ENCODE data around the gene SIRPD. TPM values are rescaled to one million over a fixed set of nuclear protein-coding genes. Genes with fewer than 3 reads are reported as not detected.
"Not testable (repeated sequence)": the region's sequence is repeated elsewhere in the genome, so short reads cannot be mapped to it uniquely, and the experiment has no call there.

SIRPD gene
- total RNA-seq, 1 donor from 2014 or later: not detected

DNA sequence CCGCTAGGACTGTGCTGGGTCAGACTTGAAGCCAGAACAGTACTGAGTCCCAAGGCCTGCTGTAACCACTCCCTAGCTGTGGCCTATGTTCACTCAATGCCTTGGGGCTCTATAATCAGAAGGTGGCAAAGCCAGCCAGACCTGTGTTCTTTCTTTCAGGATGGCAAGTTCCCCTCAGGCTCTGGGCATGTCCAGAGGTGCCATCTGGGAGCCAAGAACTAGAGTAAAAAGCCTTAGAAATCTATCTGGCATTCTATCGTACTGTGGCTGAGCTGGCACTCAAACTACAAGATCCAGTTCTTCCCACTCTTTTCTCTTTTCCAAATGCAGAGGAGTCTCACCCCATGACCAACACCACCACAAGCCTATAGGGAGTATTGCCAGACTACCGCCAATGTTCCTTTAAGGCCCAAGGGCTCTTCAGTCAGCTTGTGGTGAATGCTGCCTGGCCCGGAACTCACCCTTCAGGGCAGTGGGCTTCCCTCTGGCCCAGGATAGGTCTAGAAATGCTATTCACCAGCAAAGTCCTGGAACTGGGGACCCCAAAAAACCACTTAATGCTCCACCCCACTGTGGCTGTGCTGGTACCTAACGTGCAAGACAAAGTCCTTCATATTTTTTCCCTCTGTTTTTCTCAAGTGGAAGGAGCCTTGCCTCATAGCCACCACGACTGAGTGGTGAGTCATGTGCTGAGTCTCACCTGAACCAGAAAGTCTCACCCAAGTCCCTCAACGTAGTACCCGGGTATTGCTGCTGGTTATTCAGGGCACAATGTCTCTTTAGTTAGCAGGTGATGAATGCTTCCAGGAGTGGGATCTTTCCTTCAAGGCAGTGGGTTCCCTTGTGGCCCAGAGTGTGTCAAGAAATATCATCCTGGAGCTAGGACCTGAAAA, 57.7 kb downstream of the SIRPD start:
- FAIRE-seq (no peak), DNase-seq (ENCODE audit: low spot score in 2 of 2) (no peak)

DNA sequence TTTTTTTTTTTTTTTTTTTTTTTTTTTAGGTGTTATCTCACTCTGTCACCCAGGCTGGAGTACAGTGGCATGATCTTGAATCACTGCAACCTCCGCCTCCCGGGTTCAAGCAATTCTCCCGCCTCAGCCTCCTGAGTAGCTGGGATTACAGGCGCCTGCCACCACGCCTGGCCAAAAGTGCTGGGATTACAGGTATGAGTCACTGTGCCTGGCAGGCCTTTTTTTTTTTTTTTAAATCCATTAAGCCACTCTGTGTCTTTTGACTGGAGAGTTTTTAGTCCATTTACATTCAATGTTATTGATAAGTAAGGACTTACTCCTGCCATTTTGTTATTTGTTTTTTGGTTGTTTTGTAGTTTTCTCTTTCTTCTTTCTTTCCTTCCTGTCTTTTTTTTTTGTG, 60.1 kb downstream of the SIRPD start:
- not testable (repeated sequence) for DNase-seq (ENCODE audit: low spot score in 2 of 2); FAIRE-seq

DNA sequence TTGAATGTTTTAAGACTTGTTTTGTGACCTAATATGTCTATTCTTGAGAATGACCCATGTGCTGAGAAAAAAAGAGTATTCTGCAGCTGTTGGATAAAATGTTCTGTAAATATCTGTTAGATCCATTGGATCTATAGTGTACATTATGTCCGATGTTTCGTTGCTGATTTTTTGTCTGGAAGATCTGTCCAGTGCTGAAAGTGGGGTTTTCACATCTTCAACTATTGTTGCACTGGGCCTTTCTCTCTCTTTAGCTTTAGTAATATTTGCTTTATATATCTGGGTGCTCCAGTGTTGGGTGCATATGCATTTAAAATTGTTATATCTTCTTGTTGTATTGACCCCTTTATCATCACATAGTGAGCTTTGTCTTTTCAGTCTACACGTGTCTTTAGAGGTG, 60.6 kb downstream of the SIRPD start:
- FAIRE-seq (no peak), DNase-seq (ENCODE audit: low spot score in 2 of 2) (no peak)

DNA sequence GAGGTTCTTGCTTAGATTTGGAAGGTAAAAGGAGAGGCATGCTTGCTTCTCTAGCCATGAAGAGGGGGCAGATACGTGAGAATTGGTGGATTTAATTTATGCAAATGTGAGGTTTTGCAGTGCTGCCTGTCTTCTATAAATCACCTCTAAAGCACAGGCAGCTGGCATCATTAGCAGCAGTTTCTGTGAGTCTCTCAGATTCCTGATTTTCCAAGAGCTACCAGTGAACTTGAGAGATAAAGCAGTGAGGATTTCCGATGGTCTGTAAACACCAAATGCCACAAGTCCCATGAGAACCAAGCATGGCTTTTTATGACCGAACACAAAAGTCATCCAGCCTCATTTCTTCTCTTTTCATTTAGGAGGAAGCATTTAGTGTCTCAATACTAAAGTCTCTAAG, 63.1 kb downstream of the SIRPD start:
- FAIRE-seq (no peak), DNase-seq (ENCODE audit: low spot score in 2 of 2) (no peak)

DNA sequence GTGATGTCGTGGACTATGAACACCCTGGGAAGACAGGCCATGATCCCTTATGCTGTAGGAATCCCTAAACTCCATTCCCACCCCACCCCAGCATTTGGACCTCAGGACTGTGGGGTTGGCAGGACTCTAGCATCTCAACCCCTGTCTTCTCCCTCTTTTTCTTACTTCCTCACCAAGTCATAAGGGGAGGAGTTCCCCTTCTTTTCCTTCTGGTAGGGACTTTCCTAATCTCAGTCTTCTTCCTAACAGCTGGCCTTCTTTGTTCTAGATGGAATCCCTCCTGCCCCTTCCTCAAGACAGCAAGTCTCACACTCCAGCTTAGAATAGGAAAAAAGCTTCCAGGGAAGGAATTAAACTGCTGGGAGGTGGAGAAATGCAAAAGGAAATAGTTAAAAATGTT, 64.0 kb downstream of the SIRPD start:
- DNase-seq (ENCODE audit: low spot score in 2 of 2): no peak
- FAIRE-seq: no peak

DNA sequence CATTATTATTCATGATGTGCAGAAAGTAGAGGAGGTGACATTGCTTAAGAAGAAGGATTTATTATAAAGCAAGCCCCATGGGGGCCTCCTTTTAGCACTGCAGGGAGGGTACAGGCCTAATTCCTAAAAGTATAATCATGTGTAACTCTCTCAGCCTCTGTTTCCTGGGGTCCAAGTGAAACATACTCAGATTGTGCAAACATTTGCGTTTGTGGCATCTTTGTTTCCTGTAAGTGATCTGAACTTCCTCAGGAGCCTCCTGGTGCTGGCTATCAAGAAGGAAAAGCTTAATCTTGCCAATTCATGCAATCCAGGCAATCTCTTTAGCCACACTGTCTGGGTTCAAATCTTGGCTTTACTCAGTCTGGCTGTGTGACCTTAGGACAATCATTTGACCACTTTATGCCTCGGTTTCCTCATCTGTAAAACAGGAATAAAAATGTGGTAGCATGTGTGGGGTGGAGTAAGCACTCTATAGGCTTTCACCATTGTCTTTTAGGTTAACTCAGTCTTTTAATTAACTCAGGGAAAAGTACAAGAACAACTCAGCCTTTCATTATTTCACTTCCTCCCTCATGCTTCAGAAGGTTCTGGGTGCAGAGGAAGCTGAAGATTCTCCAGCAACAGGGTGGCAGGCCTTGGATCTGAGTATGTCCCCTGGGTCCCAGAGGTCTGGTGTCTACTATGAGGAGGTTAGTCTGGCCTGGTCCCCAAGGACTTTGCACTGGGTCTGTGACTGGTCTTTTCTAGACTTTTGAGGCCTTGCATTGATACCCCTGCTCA, 65.5 kb downstream of the SIRPD start:
- DNase-seq (ENCODE audit: low spot score in 2 of 2) (no peak), FAIRE-seq (no peak)

DNA sequence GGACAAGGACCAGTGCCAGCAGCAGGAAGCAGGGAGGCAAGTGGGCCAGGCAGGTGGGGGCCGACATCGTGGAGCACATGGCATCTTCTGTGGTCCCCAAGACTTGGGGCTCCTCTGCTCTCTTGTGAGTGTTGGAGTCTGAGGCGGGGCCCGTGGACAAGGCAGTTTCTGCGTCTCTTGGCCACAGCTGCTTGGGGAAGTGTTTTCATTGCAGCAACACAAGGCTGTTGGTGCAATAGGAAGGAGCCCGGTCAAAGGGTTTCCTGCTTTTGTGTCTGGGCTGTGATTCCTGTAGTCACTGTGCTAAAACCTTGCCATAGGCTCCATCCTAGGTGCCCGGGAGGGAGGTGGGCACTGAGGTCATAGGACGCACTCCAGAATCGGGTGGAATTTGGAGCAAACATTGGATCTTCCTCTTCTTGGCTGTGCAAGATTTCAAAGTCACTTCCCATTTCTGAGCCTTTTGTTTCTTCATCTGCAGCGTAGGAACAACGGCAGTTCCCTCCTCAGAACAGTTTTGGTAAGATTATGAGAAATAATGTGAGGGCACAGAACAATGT, 66.1 kb downstream of the SIRPD start, which contains the start of gene SIRPB2:
Gene SIRPB2 (minus strand): TSS at position 140 of the 560 bp plus-strand sequence. CDS start 61 bp downstream, at position 79.
- DNase-seq (ENCODE audit: low spot score in 2 of 2): no peak
- FAIRE-seq: no peak

DNA sequence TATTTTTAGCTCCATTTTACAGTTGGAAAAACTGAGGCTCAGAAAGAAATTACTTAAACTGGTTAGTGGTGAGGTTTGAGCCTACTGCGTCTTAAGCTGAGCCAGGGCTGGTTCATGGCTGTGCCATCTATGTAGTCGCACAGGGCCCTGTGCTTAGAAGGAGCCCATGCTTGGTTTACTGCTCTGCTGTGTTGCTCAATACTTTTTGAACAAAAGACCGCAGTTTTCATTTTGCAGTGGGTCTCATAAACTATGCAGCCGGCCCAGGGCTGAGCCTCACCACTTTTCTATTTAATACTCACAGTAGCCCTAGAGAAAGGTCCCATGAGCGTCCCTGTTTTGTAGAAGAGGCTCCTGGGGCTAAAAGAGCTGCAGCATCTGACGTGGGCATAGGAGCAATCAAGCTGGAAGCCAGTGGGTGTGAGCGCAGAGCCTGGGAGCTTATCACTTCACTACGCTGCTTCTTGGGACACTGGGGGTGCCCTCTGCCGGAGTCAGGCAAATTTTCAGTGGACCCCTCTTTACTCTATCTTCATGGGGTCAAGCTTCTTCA, 66.8 kb downstream of the SIRPD start:
- DNase-seq (ENCODE audit: low spot score in 2 of 2): no peak
- no peak for FAIRE-seq

DNA sequence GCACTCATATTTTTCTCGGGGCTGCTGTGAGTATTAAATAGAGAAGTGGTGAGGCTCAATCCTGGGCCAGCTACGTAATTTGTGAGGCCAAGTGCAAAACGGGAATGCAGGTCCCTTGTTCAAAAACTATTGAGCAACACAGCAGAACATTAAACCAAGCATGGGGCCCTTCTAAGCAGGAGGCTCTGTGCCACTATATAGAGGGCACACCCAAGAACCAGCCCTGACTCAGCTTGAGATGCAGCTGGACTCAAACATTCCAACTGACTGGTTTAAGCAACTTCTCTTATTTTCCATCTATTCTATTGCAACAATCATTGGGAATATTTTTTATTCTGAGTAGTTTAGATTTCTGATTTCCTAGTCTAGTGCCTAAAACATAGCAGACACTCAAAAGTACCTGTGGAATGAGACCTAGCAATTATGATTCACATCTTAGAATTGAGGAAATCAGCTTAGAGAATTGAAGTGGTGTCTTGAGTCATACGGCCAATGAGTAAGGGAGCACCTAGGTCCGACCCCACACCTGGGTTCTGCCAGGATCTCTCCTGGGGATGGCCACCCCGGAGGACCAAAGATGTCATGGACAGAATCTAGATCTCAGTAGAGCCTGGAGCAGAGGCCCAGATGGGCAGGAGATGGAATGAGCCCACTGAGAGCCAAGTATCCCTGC, 67.6 kb downstream of the SIRPD start:
- FAIRE-seq: no peak

DNA sequence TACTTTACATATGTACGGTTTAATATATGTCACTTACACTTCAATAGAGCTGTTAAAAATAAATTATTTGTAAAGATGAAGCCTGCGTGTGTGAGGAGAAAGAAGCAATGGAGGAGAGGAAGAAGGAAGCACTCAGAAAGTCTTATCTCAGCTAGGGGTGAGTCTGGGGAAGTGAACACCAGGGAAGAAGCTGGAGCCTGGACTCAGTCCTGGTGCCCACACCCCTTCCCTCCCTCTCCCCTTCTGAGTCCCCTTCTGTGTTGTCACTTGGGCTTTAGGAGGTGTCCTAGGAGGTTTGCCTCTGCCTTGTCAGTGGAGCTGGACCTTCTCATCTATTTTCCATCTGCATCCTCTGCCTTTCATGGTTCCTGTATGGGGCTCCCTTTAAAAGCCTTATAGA, 68.2 kb downstream of the SIRPD start:
- no peak for FAIRE-seq
- DNase-seq (ENCODE audit: low spot score in 2 of 2): no peak

More for the DNA sequence above, 67.6 kb downstream of the SIRPD start:
- DNase-seq (ENCODE audit: low spot score in 2 of 2): no peak

DNA sequence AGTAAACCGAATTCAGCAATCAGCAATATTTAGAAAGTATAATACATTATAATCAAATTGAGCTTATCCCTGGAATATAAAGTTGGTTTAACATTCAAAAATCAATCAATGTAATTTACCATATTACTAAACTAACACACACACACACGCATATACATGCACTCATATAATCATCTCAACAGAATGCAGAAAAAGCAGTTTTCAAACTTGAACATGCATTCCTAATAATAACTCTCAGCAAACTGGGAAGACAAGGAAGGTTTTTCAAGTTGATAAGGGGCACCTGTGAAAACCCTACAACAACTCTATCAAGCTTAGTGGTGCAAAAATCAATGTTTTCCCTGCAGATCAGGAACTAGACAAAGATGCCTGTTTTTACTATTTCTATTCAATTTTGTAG, 70.9 kb downstream of the SIRPD start:
- FAIRE-seq: no peak
- no peak for DNase-seq (ENCODE audit: low spot score in 2 of 2)

DNA sequence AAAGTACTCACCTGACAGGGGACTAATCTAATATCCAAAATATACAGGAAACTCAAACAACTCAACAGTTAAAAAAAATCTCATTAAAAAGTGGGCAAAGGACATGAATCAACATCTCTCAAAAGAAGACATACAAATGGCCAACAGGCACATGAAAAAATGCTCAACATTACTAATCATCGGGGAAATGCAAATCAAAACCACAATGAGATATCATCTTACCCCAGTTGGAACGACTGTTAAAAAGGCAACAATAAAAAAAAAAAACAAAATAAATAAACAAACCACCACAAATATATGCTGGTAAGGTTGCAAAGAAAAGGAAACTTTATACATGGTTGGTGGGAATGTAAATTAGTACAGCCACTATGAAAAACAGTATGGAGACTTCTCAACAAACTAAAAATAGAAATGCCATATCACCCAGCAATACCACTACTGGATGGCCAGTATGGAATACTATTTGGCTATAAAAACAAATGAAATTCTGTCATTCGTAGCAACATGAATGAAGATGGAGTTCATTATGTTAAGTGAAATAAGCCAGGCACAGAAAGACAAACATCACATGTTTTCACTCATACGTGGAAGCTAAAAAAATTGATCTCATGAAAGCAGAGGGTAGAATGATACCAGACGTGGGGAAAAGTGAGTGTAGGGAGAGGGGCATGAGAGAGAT, 72.9 kb downstream of the SIRPD start:
- no peak for FAIRE-seq

More for the DNA sequence above, 72.9 kb downstream of the SIRPD start:
- no peak for DNase-seq (ENCODE audit: low spot score in 2 of 2)

Small RNA genes within 50 kb of the gene (small RNA-seq; reads per million reads assigned to genes)
- not detected for gene RNU6-917P

Other genes starting within 250 kb of the SIRPD start
- gene SDCBP2, start 228.6 kb downstream of the SIRPD start, total RNA-seq: 3.3 TPM
- 83.2 TPM for gene FKBP1A, start 164.7 kb downstream of the SIRPD start, total RNA-seq
- 29.3 TPM for gene NSFL1C, start 90.9 kb downstream of the SIRPD start, total RNA-seq
- gene SIRPB2, start 66.3 kb downstream of the SIRPD start, total RNA-seq: 0.82 TPM
- gene SIRPB1, start 62.3 kb upstream of the SIRPD start, total RNA-seq: 0.41 TPM
- gene SIRPG, start 100.1 kb upstream of the SIRPD start, total RNA-seq: not detected